ENCODE results near the gene CRELD1. TPM values are rescaled to one million over a fixed set of nuclear protein-coding genes. Genes with fewer than 3 reads are reported as not detected.

CRELD1 gene
- 16.0 and 47.8 TPM in 2 replicates for total RNA-seq

GRCh38 chr3:9933561-9934234 lies at the start of gene CRELD1:
Gene CRELD1, plus strand, starts transcription at chr3:9933834. Its CDS starts 605 bp downstream, at chr3:9934439.

GRCh38 chr3:9890249-9891071 lies 43.2 kb upstream of the CRELD1 start, which contains the start of gene JAGN1:
Gene JAGN1, plus strand, starts transcription at chr3:9890610. Its CDS starts 113 bp downstream, at chr3:9890723.

GRCh38 chr3:9902372-9903237 lies 31.0 kb upstream of the CRELD1 start, which contains the start of gene IL17RE:
Gene IL17RE, plus strand, starts transcription at chr3:9902848. Its CDS starts 85 bp downstream, at chr3:9902933.

DNA sequence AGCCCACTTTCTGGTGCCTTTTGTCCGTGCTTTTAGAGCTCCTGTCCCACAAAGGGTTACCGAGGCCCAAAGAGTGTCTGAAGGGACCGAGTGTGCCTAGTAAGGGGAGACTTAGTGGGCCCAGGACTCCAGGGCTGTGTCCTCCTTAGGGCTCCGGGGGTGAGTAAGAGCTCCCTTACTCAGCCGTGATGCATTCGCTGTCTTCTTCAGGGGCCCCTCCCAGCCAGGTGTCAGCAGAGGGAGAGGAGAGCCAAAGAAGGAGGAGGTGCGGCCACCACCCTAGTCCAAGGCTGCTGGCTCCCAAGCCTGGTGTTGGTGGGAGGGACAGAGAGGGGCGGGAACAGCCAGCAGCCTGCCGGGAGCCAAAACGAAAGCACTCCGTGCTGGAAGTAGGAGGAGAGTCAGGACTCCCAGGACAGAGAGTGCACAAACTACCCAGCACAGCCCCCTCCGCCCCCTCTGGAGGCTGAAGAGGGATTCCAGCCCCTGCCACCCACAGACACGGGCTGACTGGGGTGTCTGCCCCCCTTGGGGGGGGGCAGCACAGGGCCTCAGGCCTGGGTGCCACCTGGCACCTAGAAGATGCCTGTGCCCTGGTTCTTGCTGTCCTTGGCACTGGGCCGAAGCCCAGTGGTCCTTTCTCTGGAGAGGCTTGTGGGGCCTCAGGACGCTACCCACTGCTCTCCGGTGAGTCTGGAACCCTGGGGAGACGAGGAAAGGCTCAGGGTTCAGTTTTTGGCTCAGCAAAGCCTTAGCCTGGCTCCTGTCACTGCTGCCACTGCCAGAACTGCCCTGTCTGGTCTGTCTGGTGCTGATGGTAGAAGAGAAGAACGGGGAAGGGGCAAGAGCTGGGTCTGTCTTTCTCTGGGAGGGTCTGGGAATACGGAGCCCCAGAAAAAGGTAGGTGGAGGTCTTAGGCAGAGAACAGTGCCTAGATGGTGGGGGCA lies 16.6 kb upstream of the CRELD1 start, which contains the start of gene IL17RC:
Gene IL17RC (plus strand): TSS at position 365 of the 947 bp plus-strand sequence. CDS start 218 bp downstream, at position 583.

DNA sequence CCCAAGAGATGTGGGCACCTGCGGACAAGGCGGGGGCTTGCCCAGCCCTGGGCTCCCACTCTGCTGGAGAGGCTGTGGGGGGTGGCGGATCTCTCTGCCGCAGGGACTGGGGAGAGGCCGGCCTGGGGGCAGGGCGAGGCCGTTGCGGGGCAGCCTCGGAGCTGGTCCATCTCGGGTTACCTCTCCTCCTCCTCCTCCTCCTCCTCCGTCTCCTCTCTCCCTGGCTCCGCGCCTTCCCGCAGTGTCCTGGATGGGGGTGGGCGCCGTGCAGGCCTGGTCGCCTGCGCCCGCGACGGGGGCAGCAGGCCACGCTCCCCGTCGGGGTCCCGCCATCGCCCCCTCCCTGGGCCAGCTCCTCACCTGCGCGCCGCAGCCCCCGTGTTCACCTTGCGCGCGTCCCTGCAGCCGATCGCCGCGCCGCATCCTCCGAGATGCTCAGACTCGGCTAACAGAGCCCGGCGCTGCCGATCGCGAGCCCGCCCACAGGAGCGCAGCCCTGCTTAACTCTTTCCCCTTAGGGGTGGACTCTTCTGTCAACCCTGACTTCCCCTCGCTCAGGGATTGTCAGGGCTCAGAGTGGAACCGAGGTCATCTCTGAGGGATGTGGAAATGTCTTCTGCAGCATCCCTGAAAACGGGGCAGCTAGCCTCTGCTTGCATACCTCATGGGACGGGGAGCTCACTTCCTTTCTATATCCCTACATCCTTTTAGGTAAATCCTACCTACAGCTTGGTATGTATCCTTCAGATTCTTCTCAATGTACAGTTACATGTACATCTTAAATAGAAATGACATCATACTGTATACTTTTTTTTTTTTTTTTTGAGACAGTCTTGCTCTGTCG lies 18.6 kb downstream of the CRELD1 start, which contains the start of gene PRRT3:
Gene PRRT3 (minus strand): TSS at position 447 of the 844 bp plus-strand sequence. CDS start 2,293 bp downstream, outside the sequence.

Other genes with a start within 250 kb of the CRELD1 start
- gene CPNE9, start 230.0 kb upstream of the CRELD1 start, total RNA-seq = not detected in 2 replicates
- gene BRPF1, start 202.1 kb upstream of the CRELD1 start, total RNA-seq = 15.3 and 16.5 TPM in 2 replicates
- 20.9 and 27.3 TPM in 2 replicates for gene OGG1, start 183.9 kb upstream of the CRELD1 start, total RNA-seq
- gene CAMK1, start 163.9 kb upstream of the CRELD1 start, total RNA-seq = 55.6 and 65.2 TPM in 2 replicates
- gene TADA3, start 141.4 kb upstream of the CRELD1 start, total RNA-seq = 94.1 and 101 TPM in 2 replicates
- 190 and 245 TPM in 2 replicates for gene ARPC4, start 140.8 kb upstream of the CRELD1 start, total RNA-seq
- 34.7 and 37.2 TPM in 2 replicates for gene TTLL3, start 123.6 kb upstream of the CRELD1 start, total RNA-seq
- gene RPUSD3, start 89.8 kb upstream of the CRELD1 start, total RNA-seq = 32.4 and 39.3 TPM in 2 replicates
- gene CIDEC, start 53.6 kb upstream of the CRELD1 start, total RNA-seq = 0.17 and 0.44 TPM in 2 replicates
- gene JAGN1, start 43.2 kb upstream of the CRELD1 start, total RNA-seq = 32.4 and 35.1 TPM in 2 replicates
- 1.5 and 2.8 TPM in 2 replicates for gene IL17RE, start 31.0 kb upstream of the CRELD1 start, total RNA-seq
- 57.6 and 58.9 TPM in 2 replicates for gene IL17RC, start 16.7 kb upstream of the CRELD1 start, total RNA-seq
- gene PRRT3, start 18.6 kb downstream of the CRELD1 start, total RNA-seq = 5.4 and 7.1 TPM in 2 replicates
- 61.1 and 78.7 TPM in 2 replicates for gene EMC3, start 53.0 kb downstream of the CRELD1 start, total RNA-seq
- 2.8 and 25.7 TPM in 2 replicates for gene FANCD2, start 92.6 kb downstream of the CRELD1 start, total RNA-seq
- gene FANCD2OS, start 174.4 kb downstream of the CRELD1 start, total RNA-seq = not detected in 2 replicates
- 118 and 138 TPM in 2 replicates for gene BRK1, start 181.8 kb downstream of the CRELD1 start, total RNA-seq
- gene VHL, start 207.9 kb downstream of the CRELD1 start, total RNA-seq = 37.2 and 39.7 TPM in 2 replicates
- gene IRAK2, start 231.1 kb downstream of the CRELD1 start, total RNA-seq = 5.4 and 7.6 TPM in 2 replicates